HG03196 (cell line): Measurements from ENCODE around the gene GPHA2.
"Not testable (repeated sequence)": the region's sequence is repeated elsewhere in the genome, so short reads cannot be mapped to it uniquely, and the experiment has no call there.

Experiments
- ATAC-seq: cut with Tn5 transposase; IDR thresholded peaks from one replicate; pipeline ENCODE4 v1.9.1; 2021; ENCODE audit not compliant: unreplicated experiment

The GPHA2 gene, protein sequence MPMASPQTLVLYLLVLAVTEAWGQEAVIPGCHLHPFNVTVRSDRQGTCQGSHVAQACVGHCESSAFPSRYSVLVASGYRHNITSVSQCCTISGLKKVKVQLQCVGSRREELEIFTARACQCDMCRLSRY

DNA sequence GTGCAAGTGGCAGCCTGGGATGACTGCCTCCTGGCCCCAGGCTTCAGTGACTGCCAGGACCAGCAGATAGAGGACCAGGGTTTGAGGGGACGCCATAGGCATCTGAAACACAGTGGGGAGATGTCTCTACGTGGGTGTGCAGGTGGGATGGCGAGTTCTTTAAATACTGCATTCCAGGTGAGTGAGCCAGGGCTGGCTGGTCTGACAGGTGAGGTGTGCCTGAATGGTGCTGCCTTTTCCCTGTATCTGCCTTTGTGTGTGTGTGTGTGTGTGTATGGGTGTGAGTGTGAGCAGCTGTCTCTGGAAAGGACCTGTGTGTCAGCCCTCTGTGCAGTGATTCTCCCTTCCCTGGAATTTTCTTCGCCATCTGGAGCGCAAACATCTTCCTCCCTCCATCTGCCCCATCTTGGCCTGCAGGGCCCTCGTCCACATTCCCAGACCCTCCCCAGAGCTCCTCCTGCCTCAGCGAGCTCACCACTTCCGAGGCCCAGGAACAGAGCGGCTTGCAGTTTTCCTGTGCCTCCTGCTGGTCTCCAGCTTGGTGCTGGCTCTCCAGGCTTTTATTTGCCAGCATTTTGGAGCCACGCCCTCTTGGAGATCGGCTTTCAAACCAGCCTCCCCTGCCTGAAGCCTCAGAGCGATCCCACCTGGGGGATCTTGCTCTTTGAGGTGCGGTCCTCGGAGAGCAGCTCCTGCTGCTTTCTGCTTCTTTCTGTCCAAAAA, at the start of gene GPHA2:
Gene GPHA2, minus strand, starts transcription at position 535 of the 723 bp plus-strand sequence. Its CDS starts 433 bp downstream, at position 102.
- no peak for ATAC-seq

GRCh38 chr11:64983339-64983738, 47.6 kb upstream of the GPHA2 start:
- ATAC-seq, result not testable (repeated sequence)

DNA sequence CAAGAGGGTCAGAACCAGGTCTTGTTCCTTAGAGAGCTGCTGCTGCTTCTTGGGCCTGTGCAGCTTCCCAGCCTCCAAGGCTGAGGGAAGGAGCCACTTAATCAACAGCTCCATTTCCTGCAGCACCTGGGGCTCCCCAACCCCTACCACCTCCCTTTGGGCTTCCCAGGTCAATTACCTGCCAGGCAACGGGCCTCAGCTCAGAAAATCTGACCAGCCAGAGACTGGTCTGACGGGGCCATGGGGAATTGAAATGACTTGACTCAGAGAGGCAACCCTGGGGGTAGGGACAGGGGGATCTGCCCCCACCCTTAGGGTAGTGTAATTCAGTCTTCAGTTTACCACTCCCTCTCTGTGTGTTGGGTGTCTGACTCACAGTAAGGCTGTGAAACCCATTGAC, 41.0 kb upstream of the GPHA2 start:
- ATAC-seq, result no peak

- no peak for ATAC-seq
Observed at GRCh38 chr11:64974124-64974523, 38.4 kb upstream of the GPHA2 start.

DNA sequence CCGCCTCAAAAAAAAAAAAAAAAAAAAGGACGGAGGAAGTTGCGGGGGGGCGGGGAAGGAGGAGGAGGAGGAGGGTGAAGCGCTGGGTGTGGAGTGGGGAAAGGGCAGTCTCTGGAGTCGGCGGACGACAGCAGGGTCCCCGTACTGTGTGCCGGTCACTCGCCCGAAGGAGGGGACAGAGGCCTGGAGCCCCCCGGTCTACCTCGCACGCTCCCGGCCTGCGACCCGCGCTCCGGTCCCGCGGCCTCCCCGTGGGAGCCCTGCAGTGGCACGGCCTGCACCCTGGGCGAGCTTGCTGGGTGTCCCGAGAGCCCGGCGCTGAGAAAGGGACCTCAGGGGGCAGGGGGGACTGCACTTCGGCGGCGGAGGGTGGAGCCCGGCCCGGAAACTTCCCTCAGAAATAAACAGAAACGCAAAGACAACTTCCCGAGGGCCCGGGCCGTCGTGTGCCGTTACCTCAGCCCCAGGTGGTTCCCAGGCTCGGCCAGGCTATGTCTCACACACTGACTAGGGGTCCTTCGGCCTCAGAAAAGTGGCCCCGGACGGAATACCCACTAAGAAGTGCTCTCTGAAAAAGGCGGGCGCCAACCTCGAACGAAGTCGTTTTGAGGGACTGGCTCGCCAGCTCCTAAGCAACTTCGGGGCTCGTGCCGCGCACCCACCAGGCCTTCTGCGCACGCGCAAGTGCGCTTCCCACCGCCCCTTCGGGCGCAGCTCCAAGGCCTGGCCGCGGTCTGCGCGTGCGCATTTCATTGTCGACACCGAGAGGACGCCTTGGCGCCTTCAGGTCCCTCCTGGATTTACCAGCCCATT, 35.9 kb upstream of the GPHA2 start, which contains the start of gene MAJIN:
Gene MAJIN, minus strand, starts transcription at position 688 of the 813 bp plus-strand sequence. CDS start 12,703 bp downstream, outside the sequence.
- no peak for ATAC-seq

DNA sequence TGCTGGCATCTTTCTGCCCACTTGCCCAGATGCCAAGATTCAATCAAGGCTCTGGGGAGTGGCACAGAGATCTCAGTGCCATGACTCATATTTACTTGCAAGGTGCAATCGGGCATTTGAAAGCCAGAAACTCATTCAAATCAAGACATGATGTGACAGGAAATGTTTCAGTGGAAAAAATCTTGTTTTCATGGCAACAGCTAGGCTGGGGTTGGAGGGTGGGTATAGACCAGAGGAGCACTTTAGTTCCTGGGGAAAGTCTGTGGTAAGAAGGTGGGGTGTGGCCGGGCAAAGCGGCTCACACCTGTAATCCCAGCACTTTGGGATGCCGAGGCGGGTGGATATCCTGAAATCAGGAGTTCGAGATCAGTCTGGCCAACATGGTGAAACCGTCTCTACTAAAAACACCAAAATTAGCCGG, 35.0 kb upstream of the GPHA2 start:
- ATAC-seq, result no peak

DNA sequence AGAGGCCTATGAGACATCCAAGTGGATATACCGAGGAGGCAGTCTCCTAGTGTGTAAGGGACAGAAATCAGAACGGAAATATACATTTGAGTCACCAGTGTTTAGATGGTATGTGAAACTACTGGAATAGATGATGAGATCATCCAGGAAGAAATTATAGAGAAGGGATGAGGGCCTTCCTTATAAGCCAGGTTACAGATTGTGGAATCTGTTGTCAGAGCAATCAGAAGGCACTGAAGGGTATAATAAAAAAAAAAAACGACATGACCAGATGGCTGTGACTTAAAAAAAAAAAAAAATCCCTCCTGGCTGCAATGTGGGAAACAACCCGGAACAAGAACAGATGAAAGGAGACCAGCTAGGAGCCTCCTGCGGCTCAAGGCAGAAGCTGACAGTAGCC, 33.5 kb upstream of the GPHA2 start:
- no peak for ATAC-seq

DNA sequence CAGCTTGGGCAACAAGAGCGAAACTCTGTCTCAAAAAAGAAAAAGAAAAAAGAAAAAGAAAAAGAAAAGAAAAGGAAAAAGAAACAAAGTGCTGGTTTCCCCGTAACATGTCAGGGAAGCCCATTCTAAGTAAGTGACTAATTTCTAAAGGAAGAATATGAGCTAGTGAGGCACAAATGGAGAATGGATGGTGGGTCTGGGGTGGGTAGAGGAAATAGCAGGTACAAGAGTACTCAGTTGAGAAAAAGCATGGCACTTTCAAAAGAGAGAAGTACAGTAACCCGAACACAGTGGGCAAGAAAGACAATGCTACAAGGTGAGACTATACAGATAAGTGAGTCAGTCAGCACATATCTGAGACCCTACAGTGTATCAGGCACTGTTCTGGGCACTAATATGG, 31.7 kb upstream of the GPHA2 start:
- ATAC-seq, result no peak

DNA sequence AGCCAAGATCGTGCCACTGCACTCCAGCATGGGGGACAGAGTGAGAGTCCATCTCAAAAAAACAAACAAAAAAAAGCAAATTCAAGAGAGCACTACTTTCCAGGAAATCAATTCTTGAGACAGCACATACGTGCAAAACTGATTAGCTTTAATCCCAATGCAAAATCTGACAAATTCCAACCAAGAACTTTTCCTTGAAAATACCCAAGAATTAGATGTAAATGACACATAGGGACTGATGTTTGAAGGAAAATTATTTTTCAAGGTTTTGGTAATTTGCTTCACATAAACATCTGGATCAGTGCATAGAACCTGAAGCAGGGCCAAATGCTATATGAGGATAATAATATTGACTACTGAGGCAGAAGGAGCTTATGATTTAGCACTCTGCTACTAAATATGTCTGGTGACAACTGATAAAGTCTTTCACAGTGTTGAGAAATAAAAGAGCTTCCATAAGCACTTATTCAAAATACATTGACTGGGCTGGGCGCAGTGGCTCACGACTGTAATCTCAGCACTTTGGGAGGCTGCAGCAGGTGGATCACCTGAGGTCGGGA, 27.5 kb upstream of the GPHA2 start:
- no peak for ATAC-seq

- no peak for ATAC-seq
Observed at GRCh38 chr11:64960719-64961118, 25.0 kb upstream of the GPHA2 start.

DNA sequence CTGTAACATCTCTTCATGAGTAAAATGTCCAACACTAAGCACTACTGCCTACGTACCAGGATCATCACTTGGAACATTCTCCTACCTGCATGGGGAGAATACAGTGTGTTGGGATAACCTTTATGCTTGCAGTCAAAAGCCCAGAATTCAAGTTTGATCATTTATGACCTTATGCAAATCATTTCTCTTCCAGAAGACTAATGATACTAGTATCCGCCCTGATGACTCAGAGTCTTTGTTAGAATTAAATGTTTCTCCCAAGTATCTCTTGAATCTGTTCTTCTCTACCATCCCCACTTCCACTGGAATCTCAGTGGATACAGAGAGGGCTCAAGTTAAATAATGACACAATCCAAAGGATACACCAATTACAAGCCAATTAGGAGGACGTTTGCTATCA, 23.8 kb upstream of the GPHA2 start:
- ATAC-seq, result no peak

GRCh38 chr11:64954201-64954600, 18.5 kb upstream of the GPHA2 start:
- ATAC-seq, result no peak

DNA sequence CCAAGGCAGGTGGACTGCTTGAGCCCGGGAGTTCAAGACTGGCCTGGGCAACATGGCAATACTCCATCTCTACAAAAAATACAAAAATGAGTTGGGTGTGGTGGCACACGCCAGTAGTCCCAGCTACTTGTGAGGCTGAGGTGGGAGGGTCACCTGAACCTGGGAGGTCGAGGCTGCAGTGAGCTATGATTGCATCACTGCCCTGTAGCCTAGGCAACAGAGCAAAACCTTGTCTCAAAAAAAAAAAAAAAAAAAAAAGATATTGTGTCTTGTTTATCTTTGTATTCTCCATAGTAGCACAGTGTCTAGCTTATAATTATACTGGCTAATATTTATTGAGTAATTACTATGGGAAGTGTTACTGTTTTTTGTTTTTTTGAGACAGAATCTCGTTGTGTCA, 15.8 kb upstream of the GPHA2 start:
- ATAC-seq, result no peak

- ATAC-seq, result no peak
Observed at GRCh38 chr11:64947208-64947814, 11.6 kb upstream of the GPHA2 start.

GRCh38 chr11:64936539-64936938, 846 bp upstream of the GPHA2 start:
- ATAC-seq, result no peak

- no peak for ATAC-seq
Observed at GRCh38 chr11:64934682-64935358, 873 bp downstream of the GPHA2 start.

GRCh38 chr11:64933935-64934681, 1.6 kb downstream of the GPHA2 start:
- ATAC-seq, result no peak

DNA sequence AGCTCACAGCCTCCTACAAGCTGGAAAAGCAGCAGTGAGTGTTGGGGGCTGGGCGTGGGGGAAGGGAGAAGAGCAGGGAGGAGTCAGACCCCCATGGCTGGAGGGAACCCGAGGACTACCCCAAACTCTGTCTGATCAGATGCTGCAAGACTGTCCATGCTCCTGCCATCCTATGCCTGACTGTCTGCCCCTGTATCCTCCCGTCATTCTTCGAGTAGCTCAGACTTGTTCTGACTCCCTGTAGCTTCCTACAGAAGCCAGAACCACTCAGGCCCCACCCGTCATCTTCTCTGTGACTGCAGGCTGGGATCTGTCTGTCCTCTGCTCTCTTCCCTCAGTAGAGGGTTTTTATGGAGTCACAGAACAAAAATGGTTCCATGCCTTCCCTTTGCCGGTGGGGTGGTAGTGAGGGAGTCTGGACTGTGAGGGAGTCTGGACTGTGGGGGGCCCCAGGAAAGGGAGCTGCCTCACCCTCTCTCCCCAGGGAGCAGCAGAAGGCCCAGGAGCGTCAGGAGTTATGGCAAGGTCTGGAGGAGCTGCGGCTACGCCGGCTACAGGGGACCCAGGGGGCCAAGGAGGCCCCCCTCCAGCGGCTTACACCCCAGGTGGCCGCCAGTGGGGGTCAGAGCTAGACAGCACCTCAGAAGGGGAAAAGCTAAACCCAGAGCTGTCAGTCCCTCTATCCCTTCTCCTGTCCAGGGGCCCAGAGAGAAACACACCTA, 2.3 kb downstream of the GPHA2 start:
- ATAC-seq, result no peak

DNA sequence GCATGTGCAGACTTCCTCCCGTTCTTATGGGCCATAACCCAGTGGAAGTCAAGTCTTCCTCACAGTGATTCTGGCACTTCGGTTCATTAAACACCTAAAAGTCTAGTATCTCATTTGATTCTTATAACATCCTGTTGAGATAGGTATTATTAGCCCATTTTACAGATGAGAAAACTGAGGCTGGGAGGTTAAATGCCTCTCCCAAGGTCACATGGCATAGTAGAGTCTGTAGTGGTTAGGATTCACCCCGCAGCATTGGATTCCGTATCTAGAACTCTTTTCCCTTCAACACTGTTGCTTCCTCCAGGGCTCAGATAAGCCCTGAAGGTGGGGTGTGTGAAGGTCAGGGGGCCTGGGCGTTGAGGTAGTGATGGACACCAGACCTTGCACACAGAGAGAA, 3.4 kb downstream of the GPHA2 start:
- no peak for ATAC-seq
